NCI-H526 (cell line): ENCODE measurements around the gene OR7A10.
"Not testable (repeated sequence)": the region's sequence is repeated elsewhere in the genome, so short reads cannot be mapped to it uniquely, and the experiment has no call there.

Source experiments
- DNase-seq, 2 experiments: peaks; one replicate each; lab custom pipeline; 2025; lab: John Stamatoyannopoulos, UW

The OR7A10 gene

DNA sequence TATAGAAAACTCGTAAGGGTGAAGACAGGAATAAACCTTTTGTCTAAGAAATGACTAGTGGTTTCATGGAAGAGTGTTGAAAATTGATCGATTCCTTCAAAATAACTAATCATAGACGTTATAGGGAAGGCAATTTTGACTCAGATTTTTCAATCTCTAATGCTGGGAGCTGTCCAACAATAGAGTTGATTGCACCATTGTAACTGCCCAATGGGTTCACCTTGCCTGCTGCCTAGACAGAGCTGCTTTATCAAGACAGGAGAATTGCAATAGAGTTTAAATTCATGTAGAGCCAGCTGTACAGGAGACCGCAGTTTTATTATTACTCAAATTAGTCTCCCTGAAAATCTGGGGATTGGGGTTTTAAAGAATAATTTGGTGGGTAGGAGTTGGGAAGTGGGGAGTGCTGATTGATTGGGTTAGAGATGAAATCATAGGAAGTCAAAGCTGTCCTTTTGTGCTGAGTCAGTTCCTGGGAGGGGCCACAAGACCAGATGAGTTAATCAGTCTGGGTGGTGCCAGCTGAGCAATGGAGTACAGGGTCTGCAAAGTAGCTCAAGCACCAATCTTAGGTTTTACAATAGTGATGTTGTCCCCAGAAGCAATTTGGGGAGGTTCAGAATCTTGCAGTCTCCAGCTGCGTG is 53.5 kb downstream of the OR7A10 start:
- no peak for DNase-seq

DNA sequence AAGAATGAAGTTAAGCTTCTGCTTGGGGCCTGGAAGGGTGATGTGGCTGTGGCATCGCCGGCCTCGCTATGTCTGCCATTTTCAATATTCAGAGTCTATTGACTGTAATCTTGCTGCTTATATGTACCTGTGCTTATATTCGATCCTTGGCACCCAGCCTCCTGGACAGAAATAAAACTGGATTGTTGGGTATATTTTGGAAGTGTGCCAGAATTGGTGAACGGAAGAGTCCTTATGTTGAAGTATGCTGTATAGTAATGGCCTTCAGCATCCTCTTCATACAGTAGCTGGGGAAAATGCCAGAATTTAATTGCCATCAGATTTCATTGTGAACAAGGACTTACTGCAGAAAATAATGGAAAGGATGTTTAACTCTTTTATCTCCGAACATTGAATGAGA is 56.5 kb downstream of the OR7A10 start:
- not testable (repeated sequence) for DNase-seq
